AG04450 (cell line): ENCODE measurements around the gene MRPL55. TPM values are rescaled to one million over a fixed set of nuclear protein-coding genes. Genes with fewer than 3 reads are reported as not detected.

Experiments used
- CTCF ChIA-PET: fragments of 300-600, 350-600 bp; formaldehyde crosslinking; extraction: SDS; loops from one replicate; lab custom pipeline; 2022; ENCODE audit warnings: antibody characterized with exemption, inconsistent platforms; lab: Charles Lee
- POLR2A ChIA-PET: fragments of 350-600 bp; formaldehyde crosslinking; extraction: SDS; loops from one replicate; lab custom pipeline; 2021; ENCODE audit warnings: antibody characterized with exemption, inconsistent platforms; lab: Yijun Ruan, JAX
- DNase-seq: peaks from one replicate; pipeline ENCODE4 v3.0.0-alpha.2; 2011; ENCODE audit warnings: low read depth, low spot score
- H3K27ac ChIP-seq: one replicate; pipeline ENCODE4 v1.5.1; 2012; ENCODE audit warnings: low read depth, low read length, control low read depth
- H3K27me3 ChIP-seq: one replicate; pipeline ENCODE4 v1.6.0; 2012; ENCODE audit warnings: low read length; ENCODE audit not compliant: control insufficient read depth, insufficient read depth
- H3K4me3 ChIP-seq: 2 replicates; pipeline ENCODE4 v1.5.1; 2011; ENCODE audit warnings: mild to moderate bottlenecking, low read depth, low read length, control low read depth
- H3K9me3 ChIP-seq: 2 replicates; pipeline ENCODE4 v1.5.1; 2012; ENCODE audit warnings: low read length; ENCODE audit not compliant: control insufficient read depth, insufficient read depth
- CTCF ChIP-seq: IDR thresholded peaks from 2 replicates; pipeline ENCODE4 v1.5.1; 2011; ENCODE audit warnings: low read depth, low read length, control low read depth, inconsistent platforms
- polyA plus RNA-seq: library from polyadenylated mRNA; depleted of rRNA; stranded (reverse); fragments of >200 nt; gene quantifications from 2 replicates; pipeline ENCODE4 v1.2.3, GENCODE V29; 2011

MRPL55 gene
- polyA plus RNA-seq, 1 experiment, result 33.4 TPM

GRCh38 chr1:228092342-228093049, 16.6 kb downstream of the MRPL55 start:
- ChIA-PET POLR2A (no interaction called here), CTCF (interaction anchor here (0.5 kb wide), 1 partner anchor 74 kb away, joined by 3 read pairs; no protein-coding TSS in a partner anchor)
- DNase-seq, result no peak
- no peak overlapping the region for H3K4me3 ChIP-seq
- no peak overlapping the region for H3K27ac ChIP-seq
- no peaks in the 10 kb centered on the region for H3K27me3 ChIP-seq
- H3K9me3 ChIP-seq, result peaks cover 24% of the 10 kb centered on the region
- no peak for TF ChIP-seq CTCF

GRCh38 chr1:228091084-228091483, 18.0 kb downstream of the MRPL55 start:
- no peak overlapping the region for H3K4me3 ChIP-seq
- ChIA-PET POLR2A (interaction anchor here (0.8 to 1.0 kb wide), 2 partner anchors 9 to 15 kb away, joined by 3 to 6 read pairs; no protein-coding TSS in a partner anchor), CTCF (interaction anchor here (0.6 to 1.1 kb wide), 3 partner anchors 39 to 338 kb away, joined by 3 to 5 read pairs (median 3); no protein-coding TSS in a partner anchor)
- no peak overlapping the region for H3K27ac ChIP-seq
- peaks cover 24% of the 10 kb centered on the region for H3K9me3 ChIP-seq
- H3K27me3 ChIP-seq, result no peaks in the 10 kb centered on the region
- no peak for DNase-seq
- TF ChIP-seq CTCF, result no peak

GRCh38 chr1:228090613-228091081, 18.5 kb downstream of the MRPL55 start:
- ChIA-PET CTCF (interaction anchor here (0.9 to 1.1 kb wide), 2 partner anchors 40 to 328 kb away, joined by 3 to 5 read pairs; no protein-coding TSS in a partner anchor), POLR2A (interaction anchor here (0.7 to 1.0 kb wide), 3 partner anchors 8 to 296 kb away, joined by 3 to 6 read pairs (median 5); no protein-coding TSS in a partner anchor)
- Histone ChIP-seq H3K27me3 (no peaks in the 10 kb centered on the region), H3K9me3 (peaks cover 24% of the 10 kb centered on the region), H3K27ac (no peak overlapping the region), H3K4me3 (no peak overlapping the region)
- DNase-seq, result no peak
- no peak for TF ChIP-seq CTCF

GRCh38 chr1:228089519-228090380, 19.3 kb downstream of the MRPL55 start:
- TF ChIP-seq CTCF, result no peak
- Histone ChIP-seq H3K9me3 (peaks cover 20% of the 10 kb centered on the region), H3K27ac (peak overlapping the region; percentile 31), H3K4me3 (no peak overlapping the region), H3K27me3 (no peaks in the 10 kb centered on the region)
- ChIA-PET CTCF (no interaction called here), POLR2A (interaction anchor here (0.7 kb wide), 1 partner anchor 296 kb away, joined by 5 read pairs; no protein-coding TSS in a partner anchor)
- no peak for DNase-seq
